ENCODE measurements around the gene PIP.
"Not testable (repeated sequence)": the region's sequence is repeated elsewhere in the genome, so short reads cannot be mapped to it uniquely, and the experiment has no call there.

The PIP gene

GRCh38 chr7:143131781-143132180 lies at the start of gene PIP:
Gene PIP, plus strand, starts transcription at chr7:143132077. Its CDS starts 40 bp downstream, at chr7:143132117.
- DNase-seq, result no peak

GRCh38 chr7:143085109-143085508 lies 46.8 kb upstream of the PIP start:
- DNase-seq, result no peak

- not testable (repeated sequence) for DNase-seq
Observed at GRCh38 chr7:143085610-143086009, 46.3 kb upstream of the PIP start.

GRCh38 chr7:143088549-143089231 lies 43.2 kb upstream of the PIP start:
- DNase-seq, result not testable (repeated sequence)

- DNase-seq, result no peak
Observed at GRCh38 chr7:143096146-143096545, 35.7 kb upstream of the PIP start.

GRCh38 chr7:143099579-143099978 lies 32.3 kb upstream of the PIP start:
- not testable (repeated sequence) for DNase-seq

- DNase-seq, result no peak
Observed at GRCh38 chr7:143104759-143105158, 27.1 kb upstream of the PIP start.

GRCh38 chr7:143108019-143108418 lies 23.9 kb upstream of the PIP start:
- not testable (repeated sequence) for DNase-seq

- no peak for DNase-seq
Observed at GRCh38 chr7:143117395-143117794, 14.5 kb upstream of the PIP start.

- DNase-seq, result no peak
Observed at GRCh38 chr7:143120691-143121405, 11.0 kb upstream of the PIP start.

GRCh38 chr7:143123326-143123725 lies 8.6 kb upstream of the PIP start:
- not testable (repeated sequence) for DNase-seq

GRCh38 chr7:143126146-143126545 lies 5.7 kb upstream of the PIP start:
- DNase-seq, result no peak

- no peak for DNase-seq
Observed at GRCh38 chr7:143129051-143129450, 2.8 kb upstream of the PIP start.

GRCh38 chr7:143129477-143129876 lies 2.4 kb upstream of the PIP start:
- no peak for DNase-seq

GRCh38 chr7:143130541-143130940 lies 1.3 kb upstream of the PIP start:
- DNase-seq, result no peak

GRCh38 chr7:143147070-143147469 lies 15.2 kb downstream of the PIP start:
- no peak for DNase-seq

GRCh38 chr7:143148050-143148449 lies 16.2 kb downstream of the PIP start:
- DNase-seq, result no peak

GRCh38 chr7:143148651-143149050 lies 16.8 kb downstream of the PIP start:
- no peak for DNase-seq

- DNase-seq, result not testable (repeated sequence)
Observed at GRCh38 chr7:143150696-143151095, 18.8 kb downstream of the PIP start.

GRCh38 chr7:143158617-143159016 lies 26.7 kb downstream of the PIP start:
- DNase-seq, result not testable (repeated sequence)

GRCh38 chr7:143171697-143172096 lies 39.8 kb downstream of the PIP start:
- DNase-seq, result no peak

GRCh38 chr7:143172354-143172753 lies 40.5 kb downstream of the PIP start:
- no peak for DNase-seq

GRCh38 chr7:143176128-143176527 lies 44.3 kb downstream of the PIP start:
- DNase-seq, result no peak

GRCh38 chr7:143177374-143178119 lies 45.7 kb downstream of the PIP start:
- no peak for DNase-seq

All from midbrain (tissue), 1 donor.